DOHH2 (cell line): ENCODE measurements around the gene PPP1R14C.
A peak's percentile ranks its signal among the peaks of the same experiment; 100 is the strongest.

Source experiments
- H3F3A ChIP-seq: fragments of 200-600 bp; sonication (generic), shearing (Covaris generic); 2 replicates; pipeline ENCODE4 v1.6.0; 2016; ENCODE audit warnings: antibody characterized with exemption, mild to moderate bottlenecking; ENCODE audit not compliant: control insufficient read depth, insufficient read depth
- H3K27ac ChIP-seq: fragments of 200-600 bp; sonication (generic); 2 replicates; pipeline ENCODE4 v1.5.1; 2014; ENCODE audit warnings: low read depth, mild to moderate bottlenecking, low read length, moderate library complexity
- H3K27me3 ChIP-seq: fragments of 200-600 bp; sonication (generic); 2 replicates; pipeline ENCODE4 v1.6.1; 2014; ENCODE audit warnings: mild to moderate bottlenecking, low read length, mixed read lengths; ENCODE audit not compliant: control insufficient read depth
- H3K36me3 ChIP-seq: fragments of 200-600 bp; sonication (generic); 2 replicates; pipeline ENCODE4 v1.6.1; 2014; ENCODE audit warnings: mild to moderate bottlenecking, low read length, moderate library complexity, mixed read lengths; ENCODE audit not compliant: control insufficient read depth
- H3K4me1 ChIP-seq: fragments of 200-600 bp; sonication (generic); 2 replicates; pipeline ENCODE4 v1.6.1; 2014; ENCODE audit warnings: mild to moderate bottlenecking, low read length, mixed read lengths; ENCODE audit not compliant: control insufficient read depth
- H3K4me2 ChIP-seq: fragments of 200-600 bp; sonication (generic); 2 replicates; pipeline ENCODE4 v1.6.0; 2014; ENCODE audit warnings: mild to moderate bottlenecking, low read length, moderate library complexity
- H3K4me3 ChIP-seq: fragments of 200-600 bp; sonication (generic); 2 replicates; pipeline ENCODE4 v1.5.1; 2014; ENCODE audit warnings: mild to moderate bottlenecking, low read length, mixed read lengths
- H3K79me2 ChIP-seq: fragments of 200-600 bp; sonication (generic); 2 replicates; pipeline ENCODE4 v1.6.1; 2014; ENCODE audit warnings: mild to moderate bottlenecking, low read length, mixed read lengths; ENCODE audit not compliant: control insufficient read depth
- H3K9me2 ChIP-seq: fragments of 200-600 bp; sonication (generic); replicated peaks from 2 replicates; pipeline ENCODE4 v1.6.1; 2014; ENCODE audit warnings: mild to moderate bottlenecking, low read length, mixed read lengths; ENCODE audit not compliant: control insufficient read depth
- H3K9me3 ChIP-seq: fragments of 200-600 bp; sonication (generic); 2 replicates; pipeline ENCODE4 v1.6.1; 2014; ENCODE audit warnings: antibody characterized with exemption, low read length, mixed read lengths; ENCODE audit not compliant: control insufficient read depth, insufficient read depth
- H4K20me1 ChIP-seq: fragments of 200-600 bp; sonication (generic); 2 replicates; pipeline ENCODE4 v1.6.0; 2014; ENCODE audit warnings: low read depth, mild to moderate bottlenecking, antibody characterized with exemption, low read length, moderate library complexity; ENCODE audit not compliant: control insufficient read depth, insufficient read depth
- CTCF ChIP-seq: fragments of 200-600 bp; sonication (generic); IDR thresholded peaks from one replicate; pipeline ENCODE4 v1.5.1; 2014; ENCODE audit warnings: antibody characterized with exemption, mild to moderate bottlenecking, low read depth, low read length; ENCODE audit not compliant: poor library complexity, severe bottlenecking
- EZH2phosphoT487 ChIP-seq: fragments of 200-600 bp; sonication (generic); IDR thresholded peaks from 2 replicates; pipeline ENCODE4 v1.6.1; 2017; ENCODE audit warnings: borderline replicate concordance, mild to moderate bottlenecking, antibody characterized with exemption, low read length, moderate library complexity, mixed read lengths

The PPP1R14C gene

GRCh38 chr6:150140236-150140969 lies 2.4 kb upstream of the PPP1R14C start:
- H3K79me2 ChIP-seq = no peaks in the 10 kb centered on the region
- no peaks in the 10 kb centered on the region for H3K9me2 ChIP-seq
- H3K9me3 ChIP-seq = no peaks in the 10 kb centered on the region
- H3K36me3 ChIP-seq = no peaks in the 10 kb centered on the region
- no peaks in the 10 kb centered on the region for H4K20me1 ChIP-seq
- no peak overlapping the region for H3K27ac ChIP-seq
- peaks cover 36% of the 10 kb centered on the region for H3K4me1 ChIP-seq
- peaks cover 42% of the 10 kb centered on the region for H3K27me3 ChIP-seq
- peaks cover 2% of the 10 kb centered on the region; the same call in 1 of the 2 replicates for H3F3A ChIP-seq
- H3K4me3 ChIP-seq = no peak overlapping the region
- no peak overlapping the region for H3K4me2 ChIP-seq
- TF ChIP-seq EZH2phosphoT487 = no peak
- TF ChIP-seq CTCF = no peak

DNA sequence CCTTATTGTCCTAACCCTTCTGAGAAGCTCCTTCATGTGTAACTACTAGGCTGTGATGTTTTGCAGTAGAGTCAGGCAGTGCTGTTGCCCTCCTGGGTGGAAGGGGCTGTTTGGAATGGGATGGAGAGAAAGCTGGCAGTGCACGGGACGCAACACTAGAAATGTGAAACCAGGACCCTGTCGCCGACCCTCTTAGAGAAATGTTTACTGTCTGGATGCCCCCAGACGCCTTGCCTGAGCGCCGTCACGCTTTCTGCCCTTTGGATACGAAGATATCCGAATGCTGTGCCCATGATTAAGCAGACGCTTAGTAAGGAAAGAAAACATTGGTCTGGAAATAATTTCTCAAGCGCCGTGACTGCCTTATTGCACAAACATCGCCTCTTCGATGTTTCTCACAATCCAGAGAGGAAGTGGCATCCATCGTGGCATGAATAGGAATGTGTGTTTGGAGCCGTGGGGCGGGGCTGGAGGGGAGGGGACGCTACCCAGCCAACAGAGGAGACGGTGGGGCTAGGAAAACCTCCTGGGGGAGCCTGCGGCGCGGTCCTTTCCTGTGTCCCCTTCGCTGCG lies 661 bp upstream of the PPP1R14C start:
- Histone ChIP-seq H3K9me2 (no peaks in the 10 kb centered on the region), H3K4me2 (peak overlapping the region; percentile 75), H3K27me3 (peaks cover 42% of the 10 kb centered on the region), H3K27ac (no peak overlapping the region), H3K4me1 (peaks cover 47% of the 10 kb centered on the region), H3K79me2 (no peaks in the 10 kb centered on the region), H3K9me3 (no peaks in the 10 kb centered on the region), H4K20me1 (peaks cover 5% of the 10 kb centered on the region; the same call in 1 of the 2 replicates), H3F3A (peaks cover 6% of the 10 kb centered on the region; the same call in 1 of the 2 replicates), H3K4me3 (peak overlapping the region; percentile 68), H3K36me3 (no peaks in the 10 kb centered on the region)
- TF ChIP-seq EZH2phosphoT487 (no peak), CTCF (no peak)

GRCh38 chr6:150143516-150144293 lies 861 bp downstream of the PPP1R14C start:
- Histone ChIP-seq H3K4me3 (peak overlapping the region; percentile 68), H3K4me1 (peaks cover 47% of the 10 kb centered on the region), H3K27ac (no peak overlapping the region)

More at GRCh38 chr6:150143516-150144293, 861 bp downstream of the PPP1R14C start:
- TF ChIP-seq EZH2phosphoT487 = no peak
- TF ChIP-seq CTCF = no peak
- Histone ChIP-seq H3K4me2 (peak overlapping the region; percentile 75), H3K9me3 (no peaks in the 10 kb centered on the region), H3K9me2 (no peaks in the 10 kb centered on the region), H4K20me1 (peaks cover 5% of the 10 kb centered on the region; the same call in 1 of the 2 replicates), H3K27me3 (peaks cover 42% of the 10 kb centered on the region), H3K36me3 (no peaks in the 10 kb centered on the region), H3F3A (peaks cover 6% of the 10 kb centered on the region; the same call in 1 of the 2 replicates), H3K79me2 (no peaks in the 10 kb centered on the region)
